Liver (tissue), 3 donors: ENCODE data around the gene TST.

Source experiments
- GABPA ChIP-seq, 2 donors: IDR thresholded peaks in 1 of 2; conservative IDR thresholded peaks in 1 of 2; 2 replicates each; pipeline ENCODE4 v1.6.1; 2016; ENCODE audit warnings: antibody characterized with exemption in 2 of 2, mild to moderate bottlenecking in 1 of 2, moderate library complexity in 1 of 2
- JUND ChIP-seq, 2 donors: IDR thresholded peaks; 2 replicates each; pipeline ENCODE4 v1.6.1; 2016; ENCODE audit warnings: antibody characterized with exemption in 2 of 2
- RAD21 ChIP-seq, 2 donors: IDR thresholded peaks; 2 replicates each; pipeline ENCODE4 v1.6.1; 2016; ENCODE audit warnings: antibody characterized with exemption in 2 of 2, mild to moderate bottlenecking in 2 of 2
- RXRA ChIP-seq, 2 donors: IDR thresholded peaks; 2 replicates each; pipeline ENCODE4 v1.6.1; 2017 to 2018; ENCODE audit warnings: antibody characterized with exemption in 2 of 2, mild to moderate bottlenecking in 1 of 2
- SP1 ChIP-seq: IDR thresholded peaks from 2 replicates; pipeline ENCODE4 v1.6.1; 2018; ENCODE audit warnings: antibody characterized with exemption, mild to moderate bottlenecking
- TAF1 ChIP-seq: conservative IDR thresholded peaks from 2 replicates; pipeline ENCODE4 v1.6.1; 2016; ENCODE audit warnings: antibody characterized with exemption, mild to moderate bottlenecking
- YY1 ChIP-seq: IDR thresholded peaks from 2 replicates; pipeline ENCODE4 v1.6.1; 2016; ENCODE audit warnings: antibody characterized with exemption, mild to moderate bottlenecking
- TF ChIP-seq, protein P1 (sequence below): fragments of 150-350 bp; IDR thresholded peaks from 2 replicates; pipeline ENCODE4 v1.5.1; 2017; ENCODE audit warnings: improper control_type of control experiment, low read depth, low read length; ENCODE audit not compliant: missing input control
- TF ChIP-seq, protein P2 (sequence below): IDR thresholded peaks from 2 replicates; pipeline ENCODE4 v1.6.1; 2016; ENCODE audit warnings: antibody characterized with exemption
- TF ChIP-seq, protein P3 (sequence below): IDR thresholded peaks from 2 replicates; pipeline ENCODE4 v1.6.1; 2016; ENCODE audit warnings: antibody characterized with exemption, mild to moderate bottlenecking
- TF ChIP-seq, protein P4 (sequence below): IDR thresholded peaks from 2 replicates; pipeline ENCODE4 v1.6.1; 2016; ENCODE audit warnings: antibody characterized with exemption
- donor health status: healthy.
- donor health status: healthy.

DNA sequence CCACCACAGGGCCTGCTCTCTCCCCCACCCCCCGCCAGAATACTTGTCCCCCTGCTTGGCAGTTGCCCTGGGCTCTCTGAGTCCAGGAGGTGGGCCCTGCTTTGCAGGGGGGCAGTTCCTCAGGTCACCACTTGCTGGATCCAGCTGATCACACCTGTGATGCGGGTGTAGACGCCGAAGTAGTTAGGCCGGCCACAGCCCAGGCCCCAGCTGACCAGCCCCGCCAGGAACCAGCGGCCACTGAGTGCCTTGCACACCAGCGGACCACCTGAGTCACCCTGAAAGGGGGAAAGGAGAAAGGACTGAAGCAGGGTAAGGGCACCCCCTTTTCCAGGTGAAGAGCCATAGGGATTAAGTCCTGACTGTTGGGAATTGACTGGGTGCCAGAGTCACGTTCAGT, 46.7 kb upstream of the TST start:
- TF ChIP-seq GABPA (IDR thresholded peaks at IDR 0.05 in 1 of 2, conservative IDR thresholded peaks at IDR 0.05 in 1 of 2) (no peak), TAF1 (no peak), RAD21 (IDR thresholded peaks at IDR 0.05) (no peak), SP1 (no peak), YY1 (no peak), RXRA (IDR thresholded peaks at IDR 0.05) (no peak), JUND (IDR thresholded peaks at IDR 0.05) (no peak)
- TF ChIP-seq, protein P1, sequence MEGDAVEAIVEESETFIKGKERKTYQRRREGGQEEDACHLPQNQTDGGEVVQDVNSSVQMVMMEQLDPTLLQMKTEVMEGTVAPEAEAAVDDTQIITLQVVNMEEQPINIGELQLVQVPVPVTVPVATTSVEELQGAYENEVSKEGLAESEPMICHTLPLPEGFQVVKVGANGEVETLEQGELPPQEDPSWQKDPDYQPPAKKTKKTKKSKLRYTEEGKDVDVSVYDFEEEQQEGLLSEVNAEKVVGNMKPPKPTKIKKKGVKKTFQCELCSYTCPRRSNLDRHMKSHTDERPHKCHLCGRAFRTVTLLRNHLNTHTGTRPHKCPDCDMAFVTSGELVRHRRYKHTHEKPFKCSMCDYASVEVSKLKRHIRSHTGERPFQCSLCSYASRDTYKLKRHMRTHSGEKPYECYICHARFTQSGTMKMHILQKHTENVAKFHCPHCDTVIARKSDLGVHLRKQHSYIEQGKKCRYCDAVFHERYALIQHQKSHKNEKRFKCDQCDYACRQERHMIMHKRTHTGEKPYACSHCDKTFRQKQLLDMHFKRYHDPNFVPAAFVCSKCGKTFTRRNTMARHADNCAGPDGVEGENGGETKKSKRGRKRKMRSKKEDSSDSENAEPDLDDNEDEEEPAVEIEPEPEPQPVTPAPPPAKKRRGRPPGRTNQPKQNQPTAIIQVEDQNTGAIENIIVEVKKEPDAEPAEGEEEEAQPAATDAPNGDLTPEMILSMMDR = no peak
- TF ChIP-seq, protein P2, sequence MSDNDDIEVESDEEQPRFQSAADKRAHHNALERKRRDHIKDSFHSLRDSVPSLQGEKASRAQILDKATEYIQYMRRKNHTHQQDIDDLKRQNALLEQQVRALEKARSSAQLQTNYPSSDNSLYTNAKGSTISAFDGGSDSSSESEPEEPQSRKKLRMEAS = no peak
- TF ChIP-seq, protein P3, sequence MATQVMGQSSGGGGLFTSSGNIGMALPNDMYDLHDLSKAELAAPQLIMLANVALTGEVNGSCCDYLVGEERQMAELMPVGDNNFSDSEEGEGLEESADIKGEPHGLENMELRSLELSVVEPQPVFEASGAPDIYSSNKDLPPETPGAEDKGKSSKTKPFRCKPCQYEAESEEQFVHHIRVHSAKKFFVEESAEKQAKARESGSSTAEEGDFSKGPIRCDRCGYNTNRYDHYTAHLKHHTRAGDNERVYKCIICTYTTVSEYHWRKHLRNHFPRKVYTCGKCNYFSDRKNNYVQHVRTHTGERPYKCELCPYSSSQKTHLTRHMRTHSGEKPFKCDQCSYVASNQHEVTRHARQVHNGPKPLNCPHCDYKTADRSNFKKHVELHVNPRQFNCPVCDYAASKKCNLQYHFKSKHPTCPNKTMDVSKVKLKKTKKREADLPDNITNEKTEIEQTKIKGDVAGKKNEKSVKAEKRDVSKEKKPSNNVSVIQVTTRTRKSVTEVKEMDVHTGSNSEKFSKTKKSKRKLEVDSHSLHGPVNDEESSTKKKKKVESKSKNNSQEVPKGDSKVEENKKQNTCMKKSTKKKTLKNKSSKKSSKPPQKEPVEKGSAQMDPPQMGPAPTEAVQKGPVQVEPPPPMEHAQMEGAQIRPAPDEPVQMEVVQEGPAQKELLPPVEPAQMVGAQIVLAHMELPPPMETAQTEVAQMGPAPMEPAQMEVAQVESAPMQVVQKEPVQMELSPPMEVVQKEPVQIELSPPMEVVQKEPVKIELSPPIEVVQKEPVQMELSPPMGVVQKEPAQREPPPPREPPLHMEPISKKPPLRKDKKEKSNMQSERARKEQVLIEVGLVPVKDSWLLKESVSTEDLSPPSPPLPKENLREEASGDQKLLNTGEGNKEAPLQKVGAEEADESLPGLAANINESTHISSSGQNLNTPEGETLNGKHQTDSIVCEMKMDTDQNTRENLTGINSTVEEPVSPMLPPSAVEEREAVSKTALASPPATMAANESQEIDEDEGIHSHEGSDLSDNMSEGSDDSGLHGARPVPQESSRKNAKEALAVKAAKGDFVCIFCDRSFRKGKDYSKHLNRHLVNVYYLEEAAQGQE = no peak
- TF ChIP-seq, protein P4, sequence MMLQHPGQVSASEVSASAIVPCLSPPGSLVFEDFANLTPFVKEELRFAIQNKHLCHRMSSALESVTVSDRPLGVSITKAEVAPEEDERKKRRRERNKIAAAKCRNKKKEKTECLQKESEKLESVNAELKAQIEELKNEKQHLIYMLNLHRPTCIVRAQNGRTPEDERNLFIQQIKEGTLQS = no peak
